ENCODE measurements around the gene SLC6A3.

DNA sequence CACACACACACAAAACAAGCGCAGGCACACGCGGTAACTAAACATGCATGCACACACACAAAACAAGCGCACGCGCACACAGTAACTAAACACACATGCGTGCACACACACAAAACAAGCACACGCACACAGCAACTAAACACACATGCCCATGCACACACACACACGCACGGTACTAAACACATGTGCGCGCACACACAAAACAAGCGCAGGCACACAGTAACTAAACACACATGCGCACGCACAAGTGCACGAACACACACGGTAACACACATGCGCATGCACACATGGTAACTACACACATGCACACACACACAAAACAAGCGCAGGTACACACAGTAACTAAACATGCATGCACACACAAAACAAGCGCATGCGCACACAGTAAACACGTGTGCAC lies 19.9 kb upstream of the SLC6A3 start:
- TF ChIP-seq, protein P1, sequence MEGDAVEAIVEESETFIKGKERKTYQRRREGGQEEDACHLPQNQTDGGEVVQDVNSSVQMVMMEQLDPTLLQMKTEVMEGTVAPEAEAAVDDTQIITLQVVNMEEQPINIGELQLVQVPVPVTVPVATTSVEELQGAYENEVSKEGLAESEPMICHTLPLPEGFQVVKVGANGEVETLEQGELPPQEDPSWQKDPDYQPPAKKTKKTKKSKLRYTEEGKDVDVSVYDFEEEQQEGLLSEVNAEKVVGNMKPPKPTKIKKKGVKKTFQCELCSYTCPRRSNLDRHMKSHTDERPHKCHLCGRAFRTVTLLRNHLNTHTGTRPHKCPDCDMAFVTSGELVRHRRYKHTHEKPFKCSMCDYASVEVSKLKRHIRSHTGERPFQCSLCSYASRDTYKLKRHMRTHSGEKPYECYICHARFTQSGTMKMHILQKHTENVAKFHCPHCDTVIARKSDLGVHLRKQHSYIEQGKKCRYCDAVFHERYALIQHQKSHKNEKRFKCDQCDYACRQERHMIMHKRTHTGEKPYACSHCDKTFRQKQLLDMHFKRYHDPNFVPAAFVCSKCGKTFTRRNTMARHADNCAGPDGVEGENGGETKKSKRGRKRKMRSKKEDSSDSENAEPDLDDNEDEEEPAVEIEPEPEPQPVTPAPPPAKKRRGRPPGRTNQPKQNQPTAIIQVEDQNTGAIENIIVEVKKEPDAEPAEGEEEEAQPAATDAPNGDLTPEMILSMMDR (IDR thresholded peaks at IDR 0.05) = no peak
- no peak for TF ChIP-seq POLR2AphosphoS5 (IDR thresholded peaks at IDR 0.05; ENCODE audit: low read depth, low read length)
- TF ChIP-seq, protein P2, sequence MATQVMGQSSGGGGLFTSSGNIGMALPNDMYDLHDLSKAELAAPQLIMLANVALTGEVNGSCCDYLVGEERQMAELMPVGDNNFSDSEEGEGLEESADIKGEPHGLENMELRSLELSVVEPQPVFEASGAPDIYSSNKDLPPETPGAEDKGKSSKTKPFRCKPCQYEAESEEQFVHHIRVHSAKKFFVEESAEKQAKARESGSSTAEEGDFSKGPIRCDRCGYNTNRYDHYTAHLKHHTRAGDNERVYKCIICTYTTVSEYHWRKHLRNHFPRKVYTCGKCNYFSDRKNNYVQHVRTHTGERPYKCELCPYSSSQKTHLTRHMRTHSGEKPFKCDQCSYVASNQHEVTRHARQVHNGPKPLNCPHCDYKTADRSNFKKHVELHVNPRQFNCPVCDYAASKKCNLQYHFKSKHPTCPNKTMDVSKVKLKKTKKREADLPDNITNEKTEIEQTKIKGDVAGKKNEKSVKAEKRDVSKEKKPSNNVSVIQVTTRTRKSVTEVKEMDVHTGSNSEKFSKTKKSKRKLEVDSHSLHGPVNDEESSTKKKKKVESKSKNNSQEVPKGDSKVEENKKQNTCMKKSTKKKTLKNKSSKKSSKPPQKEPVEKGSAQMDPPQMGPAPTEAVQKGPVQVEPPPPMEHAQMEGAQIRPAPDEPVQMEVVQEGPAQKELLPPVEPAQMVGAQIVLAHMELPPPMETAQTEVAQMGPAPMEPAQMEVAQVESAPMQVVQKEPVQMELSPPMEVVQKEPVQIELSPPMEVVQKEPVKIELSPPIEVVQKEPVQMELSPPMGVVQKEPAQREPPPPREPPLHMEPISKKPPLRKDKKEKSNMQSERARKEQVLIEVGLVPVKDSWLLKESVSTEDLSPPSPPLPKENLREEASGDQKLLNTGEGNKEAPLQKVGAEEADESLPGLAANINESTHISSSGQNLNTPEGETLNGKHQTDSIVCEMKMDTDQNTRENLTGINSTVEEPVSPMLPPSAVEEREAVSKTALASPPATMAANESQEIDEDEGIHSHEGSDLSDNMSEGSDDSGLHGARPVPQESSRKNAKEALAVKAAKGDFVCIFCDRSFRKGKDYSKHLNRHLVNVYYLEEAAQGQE (IDR thresholded peaks at IDR 0.05; ENCODE audit: insufficient read depth in 1 of 2, low read depth in 2 of 2, low read length in 1 of 2) = no peak
- no peak for TF ChIP-seq SIN3A (IDR thresholded peaks at IDR 0.05; ENCODE audit: borderline replicate concordance, insufficient read depth, low read depth, low read length)

Data from Panc1 (cell line).